T-helper 1 cell treated with Interleukin-12 subunit alpha and Interleukin-12 subunit beta and Interleukin-4 antibody, amounts not matched to agents 30 μg/mL and 1 μg/mL, for 36 hours (primary cell): ENCODE measurements around the gene GPLD1.

Source experiments
- H3K27ac Mint-ChIP-seq: one replicate; pipeline ENCODE4 v1.8.0; 2021; ENCODE audit warnings: mild to moderate bottlenecking, mixed read lengths
- H3K27me3 Mint-ChIP-seq: one replicate; pipeline ENCODE4 v1.8.0; 2021; ENCODE audit warnings: low read depth, mixed read lengths
- H3K36me3 Mint-ChIP-seq: one replicate; pipeline ENCODE4 v1.8.0; 2021; ENCODE audit warnings: low read depth, mixed read lengths
- H3K4me1 Mint-ChIP-seq: one replicate; pipeline ENCODE4 v1.8.0; 2021; ENCODE audit warnings: low read depth, mixed read lengths
- H3K4me3 Mint-ChIP-seq: one replicate; pipeline ENCODE4 v1.8.0; 2021; ENCODE audit warnings: mild to moderate bottlenecking, moderate library complexity, mixed read lengths
- H3K9me3 Mint-ChIP-seq: one replicate; pipeline ENCODE4 v1.8.0; 2021; ENCODE audit warnings: mixed read lengths

Gene GPLD1

GRCh38 chr6:24451581-24452388 lies 37.6 kb downstream of the GPLD1 start:
- no peaks in the 10 kb centered on the region for H3K9me3 Mint-ChIP-seq
- no peaks in the 10 kb centered on the region for H3K4me1 Mint-ChIP-seq
- no peaks in the 10 kb centered on the region for H3K27me3 Mint-ChIP-seq
- no peaks in the 10 kb centered on the region for H3K36me3 Mint-ChIP-seq
- H3K4me3 Mint-ChIP-seq: no peak overlapping the region
- H3K27ac Mint-ChIP-seq: no peak overlapping the region

DNA sequence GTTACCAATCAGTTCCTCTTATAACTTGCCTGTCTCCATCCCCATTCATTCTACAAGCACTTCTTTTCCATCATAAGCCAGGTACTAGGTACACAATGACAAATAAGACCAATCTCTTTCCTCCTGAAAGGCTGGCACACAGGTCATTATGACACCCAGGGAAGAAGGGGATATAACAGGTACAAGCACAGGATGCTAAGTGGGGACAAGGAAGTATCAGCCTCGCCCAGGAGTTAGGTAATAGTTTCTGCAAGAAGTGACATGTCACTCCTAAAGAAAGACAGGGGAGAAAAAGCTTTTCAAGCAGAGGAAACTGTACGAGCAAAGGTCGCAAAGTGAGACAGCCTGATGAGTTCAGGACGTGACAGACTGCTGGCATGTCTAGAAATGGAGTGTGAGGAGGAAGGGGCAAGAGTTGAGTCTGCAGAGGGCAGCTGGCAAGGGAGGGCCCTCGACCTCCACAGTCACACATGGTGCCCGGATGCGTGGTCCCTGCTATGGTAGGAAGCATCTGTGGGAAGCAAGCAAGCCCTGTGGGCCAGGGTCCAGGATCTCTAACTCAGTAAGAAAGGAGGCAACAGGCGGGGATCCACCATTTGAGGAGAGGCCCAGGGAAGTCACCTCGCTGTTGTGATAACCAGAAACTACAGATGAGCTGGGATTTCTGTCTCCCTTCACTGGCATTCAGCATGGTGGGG lies 40.4 kb downstream of the GPLD1 start:
- no peaks in the 10 kb centered on the region for H3K4me1 Mint-ChIP-seq
- no peak overlapping the region for H3K27ac Mint-ChIP-seq

GRCh38 chr6:24448396-24448795 lies 41.0 kb downstream of the GPLD1 start:
- H3K9me3 Mint-ChIP-seq: no peaks in the 10 kb centered on the region
- H3K36me3 Mint-ChIP-seq: no peaks in the 10 kb centered on the region
- H3K27ac Mint-ChIP-seq: no peak overlapping the region
- no peak overlapping the region for H3K4me3 Mint-ChIP-seq
- no peaks in the 10 kb centered on the region for H3K4me1 Mint-ChIP-seq
- no peaks in the 10 kb centered on the region for H3K27me3 Mint-ChIP-seq

More for the DNA sequence above, 40.4 kb downstream of the GPLD1 start:
- no peaks in the 10 kb centered on the region for H3K36me3 Mint-ChIP-seq
- H3K4me3 Mint-ChIP-seq: no peak overlapping the region
- H3K27me3 Mint-ChIP-seq: no peaks in the 10 kb centered on the region
- no peaks in the 10 kb centered on the region for H3K9me3 Mint-ChIP-seq

DNA sequence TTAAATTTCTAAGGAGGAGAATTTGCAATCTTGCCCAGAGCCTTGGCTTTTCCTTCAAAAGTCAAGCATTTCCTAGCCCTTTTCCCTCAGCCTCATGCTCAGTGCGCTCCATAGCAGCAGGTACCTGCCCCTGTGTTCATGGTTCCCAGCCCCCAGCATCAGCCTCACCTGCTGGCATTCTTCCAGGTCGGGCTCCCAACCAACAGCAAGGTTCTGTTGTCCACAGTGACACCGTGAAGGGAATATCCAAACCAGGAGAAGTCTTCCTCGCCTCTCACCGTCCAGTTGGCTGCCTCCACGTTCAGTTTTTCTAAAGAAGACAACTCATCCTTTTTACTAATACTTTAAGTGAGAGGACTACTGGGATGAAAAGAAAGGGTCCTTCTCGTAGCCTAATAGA lies 42.7 kb downstream of the GPLD1 start:
- H3K4me3 Mint-ChIP-seq: no peak overlapping the region
- no peaks in the 10 kb centered on the region for H3K4me1 Mint-ChIP-seq
- H3K36me3 Mint-ChIP-seq: no peaks in the 10 kb centered on the region
- peaks cover 4% of the 10 kb centered on the region for H3K27me3 Mint-ChIP-seq
- H3K27ac Mint-ChIP-seq: no peak overlapping the region
- no peaks in the 10 kb centered on the region for H3K9me3 Mint-ChIP-seq

GRCh38 chr6:24445704-24446103 lies 43.7 kb downstream of the GPLD1 start:
- H3K36me3 Mint-ChIP-seq: no peaks in the 10 kb centered on the region

GRCh38 chr6:24444588-24444987 lies 44.8 kb downstream of the GPLD1 start:
- Mint-ChIP-seq H3K4me3 (no peak overlapping the region), H3K27ac (no peak overlapping the region), H3K4me1 (peaks cover 2% of the 10 kb centered on the region), H3K9me3 (no peaks in the 10 kb centered on the region), H3K27me3 (peaks cover 4% of the 10 kb centered on the region), H3K36me3 (no peaks in the 10 kb centered on the region)

More at GRCh38 chr6:24445704-24446103, 43.7 kb downstream of the GPLD1 start:
- H3K9me3 Mint-ChIP-seq: no peaks in the 10 kb centered on the region
- H3K4me3 Mint-ChIP-seq: no peak overlapping the region
- peaks cover 4% of the 10 kb centered on the region for H3K27me3 Mint-ChIP-seq
- no peaks in the 10 kb centered on the region for H3K4me1 Mint-ChIP-seq
- H3K27ac Mint-ChIP-seq: no peak overlapping the region

DNA sequence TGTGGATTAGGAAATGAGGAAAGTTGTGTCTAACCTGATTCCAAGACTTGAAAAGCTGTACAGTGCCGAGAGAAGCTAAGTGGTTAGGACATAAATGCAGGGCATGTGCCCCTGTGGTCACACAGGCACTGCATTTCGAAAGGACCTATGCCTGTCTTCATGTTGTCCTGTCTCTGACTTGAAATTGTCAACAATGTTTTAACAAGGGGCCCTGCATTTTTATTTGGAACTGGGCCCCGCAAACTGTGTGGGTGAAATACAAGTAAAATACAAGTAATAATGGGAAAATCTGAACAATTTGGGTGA lies 47.8 kb downstream of the GPLD1 start:
- H3K4me1 Mint-ChIP-seq: peaks cover 2% of the 10 kb centered on the region
- no peaks in the 10 kb centered on the region for H3K9me3 Mint-ChIP-seq
- no peak overlapping the region for H3K4me3 Mint-ChIP-seq
- peaks cover 4% of the 10 kb centered on the region for H3K27me3 Mint-ChIP-seq
- no peaks in the 10 kb centered on the region for H3K36me3 Mint-ChIP-seq
- H3K27ac Mint-ChIP-seq: no peak overlapping the region

DNA sequence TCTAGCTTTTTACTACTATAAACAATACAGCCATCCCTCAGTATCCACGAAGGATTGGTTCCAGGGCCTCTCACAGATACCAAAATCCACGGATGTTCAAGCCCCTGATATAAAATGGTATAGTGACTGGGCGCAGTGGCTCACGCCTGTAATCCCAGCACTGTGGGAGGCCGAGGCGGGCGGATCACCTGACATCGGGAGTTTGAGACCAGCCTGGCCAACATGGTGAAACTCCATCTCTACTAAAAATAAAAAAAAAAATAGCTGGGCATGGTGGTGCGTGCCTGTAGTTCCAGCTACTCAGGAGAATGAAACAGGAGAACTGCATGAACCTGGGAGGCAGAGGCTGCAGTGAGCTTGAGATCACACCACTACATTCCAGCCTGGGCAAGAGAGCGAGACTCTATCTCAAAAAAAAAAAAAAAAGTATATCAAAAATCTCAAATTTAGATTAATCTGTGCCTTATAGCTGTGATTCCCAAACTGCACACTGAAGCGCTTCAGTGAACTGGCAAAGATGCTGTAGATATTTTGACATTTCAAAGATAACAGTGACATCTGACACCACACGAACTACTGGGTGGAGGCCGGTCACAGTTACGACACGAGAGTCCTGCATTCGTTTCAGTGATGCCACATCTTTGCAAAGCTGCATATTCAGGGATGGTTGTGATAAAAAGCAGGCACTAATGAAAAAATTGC lies 48.3 kb downstream of the GPLD1 start:
- H3K36me3 Mint-ChIP-seq: no peaks in the 10 kb centered on the region
- no peak overlapping the region for H3K27ac Mint-ChIP-seq
- H3K4me1 Mint-ChIP-seq: peaks cover 2% of the 10 kb centered on the region
- no peaks in the 10 kb centered on the region for H3K9me3 Mint-ChIP-seq
- H3K27me3 Mint-ChIP-seq: peaks cover 4% of the 10 kb centered on the region
- H3K4me3 Mint-ChIP-seq: no peak overlapping the region

GRCh38 chr6:24439858-24440539 lies 49.4 kb downstream of the GPLD1 start:
- peaks cover 2% of the 10 kb centered on the region for H3K4me1 Mint-ChIP-seq
- peaks cover 4% of the 10 kb centered on the region for H3K27me3 Mint-ChIP-seq
- H3K4me3 Mint-ChIP-seq: no peak overlapping the region
- no peaks in the 10 kb centered on the region for H3K36me3 Mint-ChIP-seq
- H3K27ac Mint-ChIP-seq: no peak overlapping the region
- H3K9me3 Mint-ChIP-seq: no peaks in the 10 kb centered on the region

GRCh38 chr6:24436979-24437378 lies 52.4 kb downstream of the GPLD1 start:
- no peaks in the 10 kb centered on the region for H3K36me3 Mint-ChIP-seq
- H3K4me1 Mint-ChIP-seq: peaks cover 2% of the 10 kb centered on the region
- no peak overlapping the region for H3K27ac Mint-ChIP-seq
- H3K4me3 Mint-ChIP-seq: no peak overlapping the region
- no peaks in the 10 kb centered on the region for H3K9me3 Mint-ChIP-seq
- H3K27me3 Mint-ChIP-seq: no peaks in the 10 kb centered on the region

DNA sequence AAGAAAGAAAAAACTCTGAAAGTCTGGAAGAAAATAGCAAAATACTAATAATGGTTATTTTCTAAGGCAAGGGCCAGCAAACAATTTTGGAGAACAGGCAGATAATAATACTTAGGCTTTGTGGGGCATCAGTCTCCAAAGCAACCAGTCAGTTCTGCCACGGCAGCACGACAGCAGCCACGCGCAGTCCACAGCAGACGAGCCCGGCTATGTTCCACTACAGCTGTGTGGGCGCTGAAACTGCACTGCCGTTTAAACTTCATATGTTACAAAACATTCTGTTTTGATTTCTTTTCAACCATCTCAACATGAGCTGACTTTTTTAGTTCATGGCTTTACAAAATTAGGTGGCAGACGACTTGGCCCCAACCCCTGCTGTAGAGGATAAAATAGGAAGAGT lies 56.8 kb downstream of the GPLD1 start:
- Mint-ChIP-seq H3K36me3 (no peaks in the 10 kb centered on the region), H3K9me3 (no peaks in the 10 kb centered on the region), H3K4me3 (no peak overlapping the region), H3K27me3 (no peaks in the 10 kb centered on the region), H3K27ac (no peak overlapping the region), H3K4me1 (no peaks in the 10 kb centered on the region)

DNA sequence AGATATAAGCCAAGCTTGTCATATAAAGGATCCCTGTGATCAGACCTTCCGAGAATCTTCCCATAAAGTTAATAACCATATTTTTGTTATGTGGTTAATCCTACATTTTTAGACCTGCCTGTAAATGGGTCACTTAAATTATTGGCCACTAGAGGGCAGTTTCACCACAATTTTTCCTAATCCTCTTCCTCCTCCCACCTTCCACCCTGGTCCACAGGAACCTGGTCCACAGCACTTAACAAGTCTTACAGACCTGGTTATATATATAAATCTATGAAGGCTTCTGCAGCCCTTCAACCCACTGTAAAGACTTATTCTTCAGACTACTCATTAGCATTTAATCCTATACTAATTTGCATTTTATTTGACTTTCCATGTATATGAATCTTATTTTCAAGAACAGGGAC lies 58.3 kb downstream of the GPLD1 start:
- Mint-ChIP-seq H3K4me1 (no peaks in the 10 kb centered on the region), H3K4me3 (no peak overlapping the region), H3K27me3 (no peaks in the 10 kb centered on the region), H3K27ac (no peak overlapping the region), H3K9me3 (no peaks in the 10 kb centered on the region), H3K36me3 (no peaks in the 10 kb centered on the region)

DNA sequence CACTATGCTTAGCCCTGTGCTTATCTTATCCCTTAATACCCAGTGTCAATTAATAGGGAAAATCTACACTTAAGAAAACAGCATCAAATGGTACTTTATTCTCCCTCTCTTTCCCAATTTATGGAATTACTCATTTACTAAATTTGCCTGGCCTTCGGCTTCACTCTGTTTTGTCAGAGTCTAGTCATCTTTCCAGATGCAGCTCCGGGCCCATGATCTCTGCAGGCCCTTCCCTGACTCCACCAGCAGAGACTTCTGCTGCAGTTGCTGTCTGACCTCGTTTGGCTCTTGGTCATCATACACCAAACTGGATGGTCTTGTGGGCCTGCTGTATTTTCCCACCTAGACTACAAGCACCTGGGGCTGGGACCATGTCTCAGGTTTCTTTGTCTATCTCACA lies 59.3 kb downstream of the GPLD1 start:
- no peaks in the 10 kb centered on the region for H3K36me3 Mint-ChIP-seq
- H3K4me3 Mint-ChIP-seq: no peak overlapping the region
- H3K9me3 Mint-ChIP-seq: no peaks in the 10 kb centered on the region

DNA sequence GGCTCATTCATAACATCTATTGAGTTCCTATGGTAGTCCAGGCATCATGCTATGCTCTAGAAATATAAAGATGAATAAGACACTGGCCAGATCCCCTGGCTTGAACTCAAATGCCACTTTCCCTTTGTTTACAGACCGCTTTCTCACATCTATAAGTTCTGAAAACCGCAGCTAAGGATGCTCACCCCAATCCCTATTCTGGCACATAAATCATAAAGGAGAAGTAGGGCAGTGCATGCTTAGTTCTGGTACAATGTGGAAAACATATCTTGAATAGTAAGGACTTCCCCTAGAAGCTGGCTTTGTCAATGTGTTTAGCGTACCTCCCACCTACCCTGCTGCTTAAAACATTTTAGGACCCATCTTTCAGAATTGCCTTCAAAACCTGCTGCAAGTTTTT lies 60.2 kb downstream of the GPLD1 start:
- Mint-ChIP-seq H3K4me3 (no peak overlapping the region), H3K27me3 (no peaks in the 10 kb centered on the region), H3K27ac (no peak overlapping the region), H3K36me3 (peaks cover 5% of the 10 kb centered on the region), H3K9me3 (no peaks in the 10 kb centered on the region), H3K4me1 (no peaks in the 10 kb centered on the region)

More for the DNA sequence above, 59.3 kb downstream of the GPLD1 start:
- Mint-ChIP-seq H3K27me3 (no peaks in the 10 kb centered on the region), H3K27ac (no peak overlapping the region), H3K4me1 (no peaks in the 10 kb centered on the region)
